ENCODE measurements around the gene SIRT2. TPM values are rescaled to one million over a fixed set of nuclear protein-coding genes. Genes with fewer than 3 reads are reported as not detected.
"Not testable (repeated sequence)": the region's sequence is repeated elsewhere in the genome, so short reads cannot be mapped to it uniquely, and the experiment has no call there.

Gene SIRT2
- total and polyA plus RNA-seq, 11 donors = 51.0 to 158 (median 62.4) TPM

DNA sequence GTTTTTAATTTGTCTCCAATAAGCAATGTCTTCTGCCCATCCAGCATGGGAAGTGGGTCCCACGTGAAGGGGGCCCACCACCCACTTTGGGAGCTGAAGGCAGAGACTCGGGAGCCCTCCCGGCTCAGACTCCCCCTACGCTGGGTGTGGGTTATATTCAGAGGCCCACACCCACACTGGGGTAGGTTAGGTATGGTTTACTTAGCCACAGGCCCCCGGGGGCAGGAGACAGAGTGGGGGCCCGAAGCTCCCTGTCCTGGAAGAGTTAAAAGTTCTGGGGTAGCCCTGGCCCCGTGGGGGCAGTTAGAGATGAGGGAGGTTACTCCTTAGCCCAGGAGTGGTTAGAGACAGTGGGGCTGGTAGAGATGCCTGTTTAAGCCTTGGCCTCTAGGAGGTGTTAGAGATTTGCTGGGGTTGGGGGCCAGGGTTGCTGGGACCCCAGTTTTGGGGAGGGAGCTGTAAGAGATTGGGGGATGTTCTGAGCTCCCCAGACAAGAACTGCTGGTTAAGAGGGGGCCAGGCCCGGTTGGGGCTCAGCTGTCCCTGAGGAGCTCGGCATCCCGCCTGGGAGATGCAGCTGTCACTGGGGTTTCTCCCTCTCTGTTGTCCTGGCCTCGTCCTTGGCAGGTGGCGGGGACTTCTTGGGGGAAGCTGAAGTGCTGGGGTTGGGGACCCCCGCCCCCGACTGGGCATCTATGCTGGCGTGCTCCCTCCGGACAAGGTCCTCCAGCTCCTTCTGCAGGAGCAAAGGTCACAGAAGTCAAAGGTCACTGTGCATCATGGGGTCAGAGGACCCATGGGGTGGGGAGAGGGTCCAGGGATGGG, 20.6 kb downstream of the SIRT2 start:
- WGBS, 4 donors = 77 to 80% (median 79%) methylated on average over 12 to 16 of the region's 16 CpGs

DNA sequence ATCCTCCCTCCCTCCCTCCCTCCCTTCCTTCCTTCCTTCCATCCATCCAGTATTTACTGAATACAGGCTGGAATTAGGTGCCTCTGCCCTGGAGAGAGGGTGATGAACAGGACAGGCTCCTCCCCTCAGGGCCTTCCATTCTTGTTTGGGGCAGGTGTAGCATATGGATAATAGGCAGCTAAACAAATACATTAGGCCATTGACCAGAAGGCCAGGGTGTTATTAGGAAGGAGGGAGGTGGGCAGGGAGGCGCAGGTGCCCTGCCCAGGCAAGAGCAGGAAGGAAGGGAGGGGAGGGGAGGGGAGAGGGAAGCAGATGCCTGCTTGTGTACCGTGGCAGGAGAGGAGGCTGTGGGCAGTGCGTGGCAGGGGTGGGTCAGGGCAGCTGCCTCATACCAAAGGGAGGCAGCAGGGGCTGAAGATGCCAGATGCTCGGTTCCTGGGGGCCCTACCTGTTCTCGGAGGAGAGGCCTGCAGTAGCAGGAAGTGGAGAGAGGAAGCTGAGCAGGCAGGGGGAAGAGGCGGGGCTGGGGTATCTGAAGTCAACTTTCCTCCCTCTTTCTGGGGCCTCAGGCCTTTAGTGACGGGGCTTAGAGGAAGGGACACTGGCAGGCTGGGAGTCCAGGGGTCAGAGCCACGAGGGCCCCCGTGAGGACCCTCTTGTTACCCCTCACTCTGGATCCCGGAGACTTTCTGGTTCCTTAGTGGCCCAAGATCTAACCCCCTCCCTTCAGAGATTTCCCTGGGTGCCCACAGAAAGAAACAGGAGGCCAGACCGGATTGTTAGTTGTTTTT, 21.4 kb downstream of the SIRT2 start, which contains the start of gene RINL:
RINL (minus strand) TSS at position 495 of the 794 bp plus-strand sequence. CDS start 1,533 bp downstream, outside the sequence.
- WGBS, 4 donors = 44 to 55% (median 51%) methylated on average over 11 of the region's 11 CpGs
- intact Hi-C loops (cut with DNase I) = no loop called here
- Histone ChIP-seq H3K9me3 (no peaks in the 10 kb centered on the region), H3K36me3 (peaks cover 0 to 40% (median 34%) of the 10 kb centered on the region in 9 donors), H3K27me3 (no peaks in the 10 kb centered on the region), H3K4me1 (peaks cover 0 to 22% (median 10%) of the 10 kb centered on the region in 12 donors), H3K27ac (peak within 1 kb of the TSS in 11 of 12 donors; percentile 5 to 93 (median 61)), H3K4me3 (peak within 1 kb of the TSS in 3 of 12 donors; percentile 17 to 49 (median 25))
- TF ChIP-seq POLR2A (IDR thresholded peaks at IDR 0.05) = no peak
- TF ChIP-seq, protein P1, sequence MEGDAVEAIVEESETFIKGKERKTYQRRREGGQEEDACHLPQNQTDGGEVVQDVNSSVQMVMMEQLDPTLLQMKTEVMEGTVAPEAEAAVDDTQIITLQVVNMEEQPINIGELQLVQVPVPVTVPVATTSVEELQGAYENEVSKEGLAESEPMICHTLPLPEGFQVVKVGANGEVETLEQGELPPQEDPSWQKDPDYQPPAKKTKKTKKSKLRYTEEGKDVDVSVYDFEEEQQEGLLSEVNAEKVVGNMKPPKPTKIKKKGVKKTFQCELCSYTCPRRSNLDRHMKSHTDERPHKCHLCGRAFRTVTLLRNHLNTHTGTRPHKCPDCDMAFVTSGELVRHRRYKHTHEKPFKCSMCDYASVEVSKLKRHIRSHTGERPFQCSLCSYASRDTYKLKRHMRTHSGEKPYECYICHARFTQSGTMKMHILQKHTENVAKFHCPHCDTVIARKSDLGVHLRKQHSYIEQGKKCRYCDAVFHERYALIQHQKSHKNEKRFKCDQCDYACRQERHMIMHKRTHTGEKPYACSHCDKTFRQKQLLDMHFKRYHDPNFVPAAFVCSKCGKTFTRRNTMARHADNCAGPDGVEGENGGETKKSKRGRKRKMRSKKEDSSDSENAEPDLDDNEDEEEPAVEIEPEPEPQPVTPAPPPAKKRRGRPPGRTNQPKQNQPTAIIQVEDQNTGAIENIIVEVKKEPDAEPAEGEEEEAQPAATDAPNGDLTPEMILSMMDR (IDR thresholded peaks at IDR 0.05) = no peak
- ATAC-seq (peak in 3 of 4 donors; percentile 25 to 61 (median 60)), DNase-seq (peak; percentile 26 to 58 (median 47))

More for the DNA sequence above, 20.6 kb downstream of the SIRT2 start:
- peak in 2 of 5 donors; percentile 19 to 41 for DNase-seq
- Histone ChIP-seq H3K27ac (peak overlapping the region in 10 of 12 donors; percentile 29 to 93 (median 62)), H3K4me1 (peaks cover 0 to 22% (median 10%) of the 10 kb centered on the region in 12 donors), H3K9me3 (no peaks in the 10 kb centered on the region), H3K4me3 (peak overlapping the region in 1 of 12 donors; percentile 49), H3K36me3 (peaks cover 0 to 48% (median 41%) of the 10 kb centered on the region in 9 donors), H3K27me3 (no peaks in the 10 kb centered on the region)
- intact Hi-C loops (cut with DNase I) = no loop called here
- TF ChIP-seq, protein P1 (IDR thresholded peaks at IDR 0.05) = no peak
- no peak for TF ChIP-seq POLR2A (IDR thresholded peaks at IDR 0.05)
- ATAC-seq = no peak

DNA sequence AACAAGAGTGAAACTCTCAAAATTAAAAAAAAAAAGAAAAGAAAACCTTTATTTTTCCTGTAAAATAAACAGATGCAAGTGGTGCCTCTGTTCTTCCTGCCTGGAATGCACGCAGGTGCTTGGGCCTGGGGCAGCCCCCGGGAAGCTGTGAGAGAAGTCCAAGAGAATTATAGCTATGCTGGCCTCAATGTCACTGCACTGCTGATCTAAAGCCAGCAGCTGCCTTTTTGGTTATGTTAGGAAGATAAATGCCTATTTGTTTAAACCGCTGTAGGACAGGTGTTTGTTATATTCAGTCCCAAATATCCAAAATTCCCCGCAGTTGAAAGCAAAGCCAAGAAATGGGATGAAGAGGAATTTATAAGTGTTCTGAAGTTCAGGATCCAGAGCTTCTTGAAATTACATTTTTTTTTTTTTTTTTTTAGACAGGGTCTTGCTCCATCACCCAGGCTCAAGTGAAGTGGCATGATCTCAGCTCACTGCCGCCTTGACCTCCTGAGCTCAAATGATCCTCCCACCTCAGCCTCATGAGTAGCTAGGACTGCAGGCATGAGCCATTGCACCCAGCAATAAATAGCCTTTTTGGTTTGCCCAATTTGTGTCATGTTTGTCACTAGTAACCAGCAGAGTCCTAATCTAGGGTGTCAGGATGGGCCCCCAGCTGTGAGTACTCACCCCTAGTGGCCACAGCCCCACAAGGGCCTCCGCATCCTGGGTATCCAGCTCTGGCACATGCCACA, 23.6 kb downstream of the SIRT2 start:
- Histone ChIP-seq H3K27ac (no peak overlapping the region), H3K36me3 (peaks cover 0 to 20% (median 14%) of the 10 kb centered on the region in 9 donors), H3K27me3 (no peaks in the 10 kb centered on the region), H3K4me3 (no peak overlapping the region), H3K9me3 (no peaks in the 10 kb centered on the region), H3K4me1 (peaks cover 0 to 22% (median 10%) of the 10 kb centered on the region in 12 donors)
- DNase-seq = peak in 1 of 5 donors; percentile 0
- TF ChIP-seq, protein P1 (IDR thresholded peaks at IDR 0.05) = no peak
- no peak for TF ChIP-seq POLR2A (IDR thresholded peaks at IDR 0.05)
- intact Hi-C loops (cut with DNase I) = no loop called here
- WGBS, 4 donors = 75 to 89% (median 86%) methylated on average over 6 of the region's 6 CpGs
- ATAC-seq = no peak

DNA sequence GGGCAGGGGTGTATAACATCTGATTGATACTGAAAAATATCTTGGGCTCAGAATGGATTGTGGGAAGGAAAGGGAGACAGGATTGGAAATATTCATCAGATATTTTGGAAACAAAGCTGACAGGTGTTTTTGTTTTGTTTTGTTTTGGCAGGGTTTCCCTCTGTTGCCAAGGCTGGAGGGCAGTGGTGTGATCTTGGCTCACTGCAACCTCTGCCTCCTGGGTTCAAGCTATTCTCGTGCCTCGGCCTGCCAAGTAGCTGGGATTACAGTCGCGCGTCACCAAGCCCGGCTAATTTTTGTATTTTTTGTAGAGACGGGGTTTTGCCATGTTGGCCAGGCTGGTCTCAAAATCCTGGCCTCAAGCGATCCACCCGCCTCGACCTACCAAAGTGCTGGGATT, 26.0 kb downstream of the SIRT2 start:
- ATAC-seq; intact Hi-C loops (cut with DNase I); H3K27ac ChIP-seq: not testable (repeated sequence)

More for the DNA sequence above, 26.0 kb downstream of the SIRT2 start:
- WGBS, 4 donors = 67 to 77% (median 73%) methylated on average over 10 of the region's 10 CpGs
- not testable (repeated sequence) for H3K27me3 ChIP-seq, DNase-seq, H3K9me3 ChIP-seq, H3K4me3 ChIP-seq, H3K36me3 ChIP-seq
- H3K4me1 ChIP-seq = peaks cover 5 to 33% (median 23%) of the 10 kb centered on the region in 12 donors
